Right ventricle myocardium superior (tissue), 1 donor: ENCODE results near the gene CACNA1C. TPM values are rescaled to one million over a fixed set of nuclear protein-coding genes. Genes with fewer than 3 reads are reported as not detected.
A peak's percentile ranks its signal among the peaks of the same experiment; 100 is the strongest.

Experiments
- ATAC-seq: fragments of 200-7000 bp; cut with Tn5 transposase; one replicate; pipeline ENCODE4 v1.9.1; 2020; ENCODE audit warnings: mild to moderate bottlenecking; ENCODE audit not compliant: poor library complexity
- DNase-seq: peaks from one replicate; pipeline ENCODE4 v3.0.0-alpha.2; 2020
- intact Hi-C: fragments of 100-400 bp; cut with DNase I; formaldehyde crosslinking; loops from one replicate; pipeline ENCODE4 v1.11.2; 2022
- total RNA-seq: library from RNA; stranded (reverse); fragmentation: NEBNext Ultra II Directional; extraction: Animal tissue kit (Norgen Biotek cat#: 25700); gene quantifications from one replicate; pipeline ENCODE4 v1.2.1, GENCODE V29; 2021
- donor health status: DM: no; HTN: yes; CAD: no; lungs with severe emphysema.

The CACNA1C gene
- total RNA-seq, 1 donor from 2014 or later: 151 TPM

- no peak for DNase-seq
- intact Hi-C loops: no loop called here
- ATAC-seq: no peak
Observed at GRCh38 chr12:2406903-2407302, 354.1 kb downstream of the CACNA1C start.

DNA sequence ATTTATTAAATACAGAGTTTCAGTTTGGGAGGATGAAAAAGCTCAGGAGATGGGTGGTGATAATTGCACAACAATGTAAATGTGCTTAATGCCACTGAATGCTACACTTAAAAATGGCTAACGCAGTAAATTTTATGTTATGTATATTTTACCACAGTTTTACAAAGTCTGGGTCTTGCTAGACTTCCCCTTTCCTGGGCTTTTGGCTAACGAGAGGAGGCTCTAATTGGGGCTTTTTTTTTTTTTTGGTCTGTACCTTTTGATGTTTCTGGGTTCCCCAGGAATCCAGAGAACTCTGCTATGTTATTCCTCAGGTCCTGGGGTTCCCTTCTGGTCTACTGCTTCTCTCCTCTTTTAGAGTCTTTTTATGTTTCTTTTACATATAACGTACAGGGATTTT is 355.5 kb downstream of the CACNA1C start:
- ATAC-seq: no peak
- intact Hi-C loops: no loop called here
- no peak for DNase-seq

GRCh38 chr12:2409656-2410265 is 357.0 kb downstream of the CACNA1C start:
- ATAC-seq (no peak), DNase-seq (no peak)
- intact Hi-C loops: no loop called here

- DNase-seq (no peak), ATAC-seq (no peak)
- intact Hi-C loops: no loop called here
Observed at GRCh38 chr12:2410496-2410895, 357.7 kb downstream of the CACNA1C start.

GRCh38 chr12:2411011-2411410 is 358.2 kb downstream of the CACNA1C start:
- intact Hi-C loops: no loop called here
- no peak for ATAC-seq
- no peak for DNase-seq

DNA sequence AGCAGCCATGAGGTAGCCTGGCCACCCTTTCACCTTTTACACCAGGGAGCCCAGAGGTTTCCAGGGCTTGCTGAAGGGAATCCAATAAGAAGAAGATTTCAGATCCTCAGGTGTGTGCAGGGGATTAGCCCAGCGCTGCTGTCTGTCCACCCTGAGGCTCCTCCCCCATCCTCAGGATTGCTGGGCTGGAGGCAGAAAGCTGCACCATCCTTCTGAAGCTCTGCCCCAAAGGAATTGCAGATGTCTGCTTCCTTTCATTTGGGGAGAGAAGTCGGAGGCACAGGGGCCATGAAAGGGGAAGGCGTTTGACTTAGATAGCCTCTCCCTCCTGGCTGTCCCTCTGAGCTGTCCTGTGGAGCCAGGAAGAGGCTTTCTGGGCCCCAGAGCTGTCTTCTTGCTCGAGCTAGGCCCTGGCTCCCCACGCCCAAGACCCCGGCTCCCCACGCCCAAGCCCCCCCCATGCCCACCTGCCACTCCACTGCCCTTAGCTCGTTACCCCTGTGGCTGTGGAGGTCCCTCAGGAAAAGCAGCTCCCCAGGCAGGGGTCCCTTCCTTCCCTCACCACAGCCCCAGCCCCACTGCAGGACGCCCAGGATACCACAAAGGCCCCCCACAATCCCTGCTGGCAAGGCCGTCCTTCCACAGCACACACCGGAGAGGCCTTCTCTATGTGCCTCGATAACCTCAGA is 359.0 kb downstream of the CACNA1C start:
- no peak for DNase-seq
- intact Hi-C loops: no loop called here
- ATAC-seq: no peak

- DNase-seq (no peak), ATAC-seq (no peak)
- intact Hi-C loops: no loop called here
Observed at GRCh38 chr12:2412305-2412643, 359.5 kb downstream of the CACNA1C start.

- intact Hi-C loops: no loop called here
- ATAC-seq: peak; percentile 11
- no peak for DNase-seq
Observed at GRCh38 chr12:2413301-2413700, 360.5 kb downstream of the CACNA1C start.

GRCh38 chr12:2413999-2414792 is 361.4 kb downstream of the CACNA1C start:
- DNase-seq (no peak), ATAC-seq (no peak)
- intact Hi-C loops: no loop called here

DNA sequence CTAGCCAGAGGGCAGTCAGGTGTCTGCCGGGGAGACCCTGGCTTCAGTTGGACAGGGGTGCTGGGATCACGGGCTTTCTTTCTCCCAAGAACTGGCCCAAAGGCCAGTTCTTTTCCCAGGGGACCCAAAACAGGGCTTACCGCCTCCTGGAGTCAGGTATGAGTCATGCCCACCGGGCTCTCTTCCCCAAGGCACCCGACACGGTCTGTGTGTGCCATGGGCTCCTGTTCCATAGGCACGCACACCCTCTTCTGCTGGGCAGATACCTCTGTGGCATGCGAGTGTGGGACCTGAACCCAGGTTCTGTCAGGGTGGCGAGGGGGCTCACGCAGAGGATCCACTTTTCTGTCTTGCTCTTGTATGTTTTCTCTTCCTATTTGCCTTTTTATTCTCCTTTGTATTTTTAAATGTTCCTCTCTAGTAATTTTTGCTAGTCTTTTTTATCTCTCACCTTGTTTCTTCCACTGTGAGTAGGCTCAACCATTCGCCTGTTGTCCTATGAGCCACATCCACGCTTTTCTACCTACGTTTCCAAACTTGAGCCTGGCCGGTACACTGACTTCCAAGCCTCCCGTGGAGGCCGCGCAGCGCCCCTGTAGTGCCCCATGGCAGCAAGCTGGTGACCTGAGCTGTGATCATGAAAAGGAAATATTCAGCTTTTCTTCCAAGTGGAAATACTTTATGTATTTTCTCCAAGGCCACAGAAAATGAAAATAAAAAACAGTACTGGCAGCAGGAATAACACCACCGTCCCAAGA is 362.2 kb downstream of the CACNA1C start:
- ATAC-seq (no peak), DNase-seq (no peak)
- intact Hi-C loops: no loop called here

GRCh38 chr12:2415568-2415944 is 362.8 kb downstream of the CACNA1C start:
- ATAC-seq: no peak
- intact Hi-C loops: no loop called here
- DNase-seq: no peak

- no peak for ATAC-seq
- intact Hi-C loops: no loop called here
- no peak for DNase-seq
Observed at GRCh38 chr12:2416158-2416557, 363.4 kb downstream of the CACNA1C start.

DNA sequence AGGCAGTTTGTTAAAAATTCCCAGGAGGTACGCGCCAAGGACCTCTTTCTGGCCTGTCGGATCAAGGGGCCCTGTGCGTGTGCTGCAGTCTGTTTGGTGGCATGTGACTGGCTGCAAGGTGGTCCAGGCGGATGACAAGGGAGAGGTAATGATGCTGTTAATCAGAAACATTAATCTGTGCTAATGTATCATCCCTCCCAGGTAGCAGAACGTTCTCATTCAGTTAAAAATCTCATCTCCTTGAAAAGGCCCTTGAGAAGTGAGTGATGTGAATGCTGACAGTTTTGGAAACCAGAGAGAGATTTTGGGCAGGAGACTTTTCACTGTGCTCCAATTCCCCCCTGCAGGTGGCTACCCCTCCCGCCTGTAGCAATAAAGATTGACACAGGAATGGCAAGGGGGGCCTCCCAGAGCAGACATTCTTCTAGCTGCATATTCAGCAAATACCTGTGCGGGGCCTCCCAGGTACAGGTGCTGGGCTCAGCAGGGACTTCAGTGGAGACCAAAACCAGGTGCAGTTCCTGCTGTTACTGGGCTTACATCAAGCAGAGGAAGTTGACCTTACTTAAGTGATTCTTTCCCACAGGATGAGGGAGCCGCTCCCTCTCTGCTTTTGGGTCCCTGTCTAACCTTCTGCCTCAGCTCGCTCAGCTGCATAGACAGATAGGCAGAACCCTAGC is 364.8 kb downstream of the CACNA1C start:
- DNase-seq (no peak), ATAC-seq (no peak)
- intact Hi-C loops: no loop called here

- no peak for ATAC-seq
- intact Hi-C loops: no loop called here
- no peak for DNase-seq
Observed at GRCh38 chr12:2418579-2418978, 365.8 kb downstream of the CACNA1C start.

DNA sequence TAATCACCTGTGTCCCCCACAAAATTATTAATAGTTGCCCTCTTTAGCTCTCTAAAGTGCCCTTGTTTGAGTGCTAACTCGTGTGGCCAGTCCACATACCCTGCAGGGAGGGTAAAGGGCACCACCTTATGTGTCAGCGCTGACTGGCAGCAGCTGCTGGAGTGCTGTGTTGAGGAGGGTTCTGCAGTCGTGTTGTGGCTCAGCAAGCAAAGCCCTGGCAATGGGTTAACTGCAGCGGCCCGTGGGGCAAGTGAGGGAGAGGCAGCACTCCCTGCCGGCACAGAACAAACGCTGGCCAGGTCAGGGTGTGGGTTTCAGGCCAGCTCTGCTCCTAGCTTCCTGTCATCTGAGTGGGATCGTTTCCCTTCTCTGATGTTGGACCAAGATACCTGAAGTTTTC is 369.8 kb downstream of the CACNA1C start:
- intact Hi-C loops: no loop called here
- ATAC-seq: peak; percentile 32
- no peak for DNase-seq

DNA sequence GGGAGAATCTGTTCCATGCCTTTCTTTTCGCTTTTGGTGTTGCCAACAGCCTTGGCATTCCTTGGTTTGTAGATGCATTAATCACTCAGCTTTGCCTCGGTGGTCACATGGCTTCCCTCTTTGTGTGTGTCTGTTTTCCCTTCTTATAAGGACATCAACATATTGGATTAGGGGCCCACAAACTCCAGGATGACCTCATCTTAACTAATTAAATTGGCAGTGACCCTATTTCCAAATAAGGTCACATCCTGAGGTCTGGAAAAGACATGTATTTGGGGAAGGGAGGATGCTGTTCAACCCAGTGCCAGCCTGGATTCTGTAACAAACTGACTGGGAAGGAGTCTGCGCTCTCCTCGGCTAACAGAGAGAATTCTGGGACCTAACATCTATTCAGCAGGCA is 376.2 kb downstream of the CACNA1C start:
- ATAC-seq: no peak

GRCh38 chr12:2431810-2432209 is 379.0 kb downstream of the CACNA1C start:
- no peak for ATAC-seq
- no peak for DNase-seq
- intact Hi-C loops: no loop called here

More for the DNA sequence above, 376.2 kb downstream of the CACNA1C start:
- intact Hi-C loops: no loop called here
- no peak for DNase-seq

DNA sequence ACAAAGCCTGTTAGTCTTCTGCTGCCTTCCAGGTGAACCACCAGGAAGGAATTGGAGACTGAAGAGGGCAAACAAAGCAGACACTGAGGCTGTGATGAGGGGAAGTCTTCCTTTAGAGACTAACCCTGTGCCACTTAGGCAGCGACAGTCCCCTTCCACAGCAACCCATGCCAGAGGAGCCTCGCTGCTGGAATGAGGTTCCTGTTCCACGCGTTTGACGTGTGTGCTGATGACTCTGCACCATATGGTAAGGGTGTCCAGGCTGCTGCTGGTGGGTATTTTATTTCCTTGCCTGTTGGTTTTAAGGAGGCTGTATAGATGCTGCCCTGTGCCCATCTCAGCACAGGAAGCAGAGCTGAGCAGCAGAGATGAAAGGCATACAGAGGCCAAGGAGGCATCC is 380.1 kb downstream of the CACNA1C start:
- no peak for ATAC-seq
- DNase-seq: no peak
- intact Hi-C loops: no loop called here

- peak; percentile 59 for ATAC-seq
- DNase-seq: no peak
- intact Hi-C loops: no loop called here
Observed at GRCh38 chr12:2435511-2435910, 382.7 kb downstream of the CACNA1C start.
